Right cardiac atrium (tissue), 5 donors: Measurements from ENCODE around the gene NKAIN2. TPM values are rescaled to one million over a fixed set of nuclear protein-coding genes. Genes with fewer than 3 reads are reported as not detected.

ENCODE experiments used
- ATAC-seq, 2 donors: fragments of 200-7000 bp; cut with Tn5 transposase; one replicate each; pipeline versions ENCODE4 v1.8.0 to v1.9.1; 2020; ENCODE audit warnings: moderate library complexity in 2 of 2, mild to moderate bottlenecking in 1 of 2
- DNase-seq, 3 donors: peaks; one replicate each; pipeline ENCODE4 v3.0.0-alpha.2; 2020
- H3K27ac ChIP-seq: one replicate; pipeline ENCODE4 v1.5.1; 2013; ENCODE audit warnings: mild to moderate bottlenecking, low read length, control low read depth, moderate library complexity
- H3K27me3 ChIP-seq: one replicate; pipeline ENCODE4 v1.6.1; 2013; ENCODE audit not compliant: control insufficient read depth, insufficient read depth
- H3K4me1 ChIP-seq: one replicate; pipeline ENCODE4 v1.6.1; 2013; ENCODE audit warnings: low read length; ENCODE audit not compliant: control insufficient read depth, insufficient read depth
- H3K4me3 ChIP-seq: one replicate; pipeline ENCODE4 v1.5.1; 2013; ENCODE audit warnings: low read length, control low read depth
- H3K9me3 ChIP-seq: one replicate; pipeline ENCODE4 v1.6.1; 2013; ENCODE audit warnings: low read length; ENCODE audit not compliant: control insufficient read depth
- WGBS: extraction: QIAGEN DNeasy Blood & Tissue Kit; methylation state at CpG from one replicate; pipeline ENCODE4 v1.1.7; 2013; 5-methylcytosine and 5-hydroxymethylcytosine counted together
- intact Hi-C, 4 donors: fragments of 100-400 bp; cut with DNase I; formaldehyde crosslinking; loops; one replicate each; pipeline versions ENCODE4 v1.11.0 to v1.14.0; 2022 to 2023
- polyA plus RNA-seq: library from polyadenylated mRNA; stranded (reverse); fragments of 200-250 nt; gene quantifications from one replicate; pipeline ENCODE4 v1.2.3, GENCODE V29; 2013
- total RNA-seq, 4 donors: library from RNA; stranded (reverse); fragmentation: NEBNext Ultra II Directional; extraction: Animal tissue kit (Norgen Biotek cat#: 25700); gene quantifications; one replicate each; pipeline ENCODE4 v1.2.1, GENCODE V29; 2021
- donor health status: healthy with polysubstance abuse.
- donor health status: DM: no; HTN: yes; CAD: no.
- donor health status: DM: no; HTN: no; CAD: no.
- donor health status: DM: no; HTN: yes; CAD: no; lungs with severe emphysema.
- donor health status: DM: yes; HTN: yes; CAD: no.

Gene NKAIN2
- total and polyA plus RNA-seq, 5 donors: 1.3 to 2.7 (median 1.5) TPM

DNA sequence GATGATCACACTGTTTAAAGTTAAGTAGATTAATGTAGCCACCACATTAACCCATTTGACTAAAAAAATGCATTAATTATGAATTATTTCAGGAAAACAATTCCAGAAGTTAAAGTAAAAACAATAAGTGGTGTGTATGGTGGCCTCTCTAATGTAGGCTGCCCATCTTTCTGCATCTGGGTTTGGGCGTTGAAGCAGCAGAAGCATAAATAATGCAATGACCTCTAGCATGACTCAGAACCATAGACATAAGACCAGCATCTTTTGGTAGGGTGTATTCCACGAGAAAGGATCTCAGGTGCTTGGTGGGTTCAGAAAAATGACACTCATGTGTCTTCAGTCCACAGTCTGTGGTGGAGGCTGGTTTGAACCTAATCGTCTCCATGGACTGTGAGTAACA, 18.6 kb upstream of the NKAIN2 start:
- Histone ChIP-seq H3K27ac (no peak overlapping the region), H3K4me3 (no peak overlapping the region), H3K27me3 (peaks cover 2% of the 10 kb centered on the region), H3K9me3 (no peaks in the 10 kb centered on the region), H3K4me1 (no peaks in the 10 kb centered on the region)
- DNase-seq (no peak), ATAC-seq (no peak)
- intact Hi-C loops: no loop called here
- 80% methylated on average over 3 of the region's 3 CpGs for WGBS

DNA sequence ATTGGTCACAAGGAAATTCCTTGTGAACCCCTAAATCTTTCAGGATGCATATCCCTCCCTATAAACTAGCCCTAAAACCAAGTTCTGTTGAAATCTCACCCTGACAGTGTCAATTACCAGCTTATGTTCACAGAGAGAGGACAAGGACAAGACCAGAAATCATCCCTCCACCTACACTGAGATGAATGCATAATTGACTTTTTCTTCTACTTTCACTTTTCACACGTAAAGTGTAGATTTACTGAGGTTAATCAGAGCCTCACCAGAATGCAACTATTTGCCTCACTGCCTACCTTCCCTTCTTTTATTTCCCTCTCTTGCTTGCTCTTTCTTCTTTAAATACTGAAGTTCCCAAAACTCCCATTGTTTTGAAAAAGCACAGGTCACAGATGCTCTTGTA, 15.3 kb upstream of the NKAIN2 start:
- no peak overlapping the region for H3K4me3 ChIP-seq
- no peak overlapping the region for H3K27ac ChIP-seq
- ATAC-seq (no peak), DNase-seq (no peak)
- H3K27me3 ChIP-seq: peaks cover 2% of the 10 kb centered on the region
- no peaks in the 10 kb centered on the region for H3K9me3 ChIP-seq
- no peaks in the 10 kb centered on the region for H3K4me1 ChIP-seq
- 67% methylated on average over 1 of the region's 1 CpG for WGBS
- intact Hi-C loops: no loop called here

DNA sequence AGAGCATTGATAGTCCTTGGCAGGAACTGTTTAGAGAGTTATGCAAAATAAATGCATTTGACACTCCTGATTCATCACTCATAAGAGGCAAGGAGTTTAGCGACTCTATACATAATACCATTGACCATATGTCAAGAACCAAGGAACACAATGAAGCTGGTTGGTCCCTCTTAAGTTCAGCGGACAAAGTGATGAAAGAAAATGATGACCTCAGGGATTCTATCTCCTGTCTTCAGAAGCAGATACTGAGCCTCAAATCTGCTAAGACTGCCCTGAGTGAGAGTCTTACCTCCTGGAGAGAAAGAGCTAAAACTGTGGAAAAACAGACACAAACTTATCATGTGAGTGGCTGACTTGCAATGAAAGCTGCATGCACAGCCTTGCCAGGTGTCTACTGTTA, 9.5 kb upstream of the NKAIN2 start:
- intact Hi-C loops: no loop called here
- Histone ChIP-seq H3K27ac (no peak overlapping the region), H3K4me1 (no peaks in the 10 kb centered on the region), H3K4me3 (no peak overlapping the region), H3K9me3 (no peaks in the 10 kb centered on the region), H3K27me3 (no peaks in the 10 kb centered on the region)
- DNase-seq (no peak), ATAC-seq (no peak)
- WGBS: 95% methylated on average over 2 of the region's 2 CpGs

DNA sequence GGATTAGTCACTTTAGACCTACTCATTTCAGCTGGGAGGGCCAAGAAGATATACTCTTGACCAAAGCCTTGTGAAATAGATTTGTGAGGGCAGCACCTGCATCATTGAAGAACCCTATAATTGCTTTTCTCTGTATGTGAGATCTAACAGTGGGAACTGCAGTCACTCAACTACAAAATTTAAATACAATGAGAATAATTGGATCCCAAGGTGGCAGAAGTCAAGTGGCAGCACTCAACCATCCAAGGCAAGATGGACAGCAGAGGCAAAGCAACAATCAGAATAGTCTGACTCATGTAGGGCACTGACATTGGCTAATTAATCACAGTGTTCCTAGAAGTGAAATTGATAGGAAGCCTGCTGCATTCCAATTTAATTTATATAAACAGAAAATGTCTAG, 8.9 kb upstream of the NKAIN2 start:
- intact Hi-C loops: no loop called here
- Histone ChIP-seq H3K27me3 (no peaks in the 10 kb centered on the region), H3K4me1 (no peaks in the 10 kb centered on the region), H3K9me3 (no peaks in the 10 kb centered on the region), H3K4me3 (no peak overlapping the region), H3K27ac (no peak overlapping the region)
- ATAC-seq: no peak
- no peak for DNase-seq

DNA sequence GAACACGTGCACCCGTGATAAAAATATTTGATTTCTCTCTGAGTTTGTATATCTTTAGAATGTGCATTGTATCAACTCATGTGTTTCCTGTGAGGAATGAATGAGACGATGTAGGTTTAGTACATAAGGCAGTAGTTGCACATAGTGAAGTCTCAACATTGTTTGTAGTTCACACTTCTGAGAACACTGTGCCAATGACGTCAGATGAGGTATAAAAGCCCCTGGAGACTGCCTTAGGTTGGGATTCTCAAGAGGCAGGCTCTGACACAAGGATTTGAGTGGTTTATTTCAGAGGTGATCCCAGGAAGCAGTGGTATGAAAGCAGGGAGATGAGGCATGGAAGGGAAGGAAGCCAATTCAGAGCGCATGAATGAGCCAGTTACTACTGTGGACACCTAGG, 2.6 kb upstream of the NKAIN2 start:
- intact Hi-C loops: loop anchor here in 1 of 4 donors (10.0 kb wide), 1 partner anchor 164 kb away; no protein-coding TSS in a partner anchor
- no peak for ATAC-seq
- H3K4me3 ChIP-seq: no peak overlapping the region
- WGBS: 64% methylated on average over 5 of the region's 5 CpGs
- no peak overlapping the region for H3K27ac ChIP-seq
- no peaks in the 10 kb centered on the region for H3K27me3 ChIP-seq
- no peak for DNase-seq
- no peaks in the 10 kb centered on the region for H3K4me1 ChIP-seq
- H3K9me3 ChIP-seq: no peaks in the 10 kb centered on the region

DNA sequence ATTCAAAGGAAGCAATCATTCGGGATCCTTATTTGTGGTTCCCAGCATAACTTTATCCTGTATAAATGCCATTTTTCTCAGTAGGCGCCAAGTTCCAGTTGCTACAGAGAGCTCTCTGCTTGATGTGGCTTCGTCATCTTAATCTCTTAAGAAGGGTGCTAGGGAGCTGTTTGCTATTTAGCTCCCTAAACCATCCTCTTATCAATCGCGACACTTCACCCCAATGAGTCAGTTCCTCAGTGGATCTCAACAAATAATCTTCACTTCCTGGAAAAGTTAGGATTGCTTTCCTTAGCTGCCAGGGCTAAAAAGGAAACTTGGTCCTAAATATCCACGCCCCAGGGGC, 1.3 kb upstream of the NKAIN2 start:
- Histone ChIP-seq H3K27me3 (no peaks in the 10 kb centered on the region), H3K27ac (no peak overlapping the region), H3K9me3 (no peaks in the 10 kb centered on the region), H3K4me1 (no peaks in the 10 kb centered on the region), H3K4me3 (peak overlapping the region; percentile 74)
- DNase-seq (no peak), ATAC-seq (peak; percentile 16 to 42)
- WGBS: 16% methylated on average over 6 of the region's 6 CpGs
- intact Hi-C loops: loop anchor here in 1 of 4 donors (10.0 kb wide), 1 partner anchor 162 kb away; no protein-coding TSS in a partner anchor

DNA sequence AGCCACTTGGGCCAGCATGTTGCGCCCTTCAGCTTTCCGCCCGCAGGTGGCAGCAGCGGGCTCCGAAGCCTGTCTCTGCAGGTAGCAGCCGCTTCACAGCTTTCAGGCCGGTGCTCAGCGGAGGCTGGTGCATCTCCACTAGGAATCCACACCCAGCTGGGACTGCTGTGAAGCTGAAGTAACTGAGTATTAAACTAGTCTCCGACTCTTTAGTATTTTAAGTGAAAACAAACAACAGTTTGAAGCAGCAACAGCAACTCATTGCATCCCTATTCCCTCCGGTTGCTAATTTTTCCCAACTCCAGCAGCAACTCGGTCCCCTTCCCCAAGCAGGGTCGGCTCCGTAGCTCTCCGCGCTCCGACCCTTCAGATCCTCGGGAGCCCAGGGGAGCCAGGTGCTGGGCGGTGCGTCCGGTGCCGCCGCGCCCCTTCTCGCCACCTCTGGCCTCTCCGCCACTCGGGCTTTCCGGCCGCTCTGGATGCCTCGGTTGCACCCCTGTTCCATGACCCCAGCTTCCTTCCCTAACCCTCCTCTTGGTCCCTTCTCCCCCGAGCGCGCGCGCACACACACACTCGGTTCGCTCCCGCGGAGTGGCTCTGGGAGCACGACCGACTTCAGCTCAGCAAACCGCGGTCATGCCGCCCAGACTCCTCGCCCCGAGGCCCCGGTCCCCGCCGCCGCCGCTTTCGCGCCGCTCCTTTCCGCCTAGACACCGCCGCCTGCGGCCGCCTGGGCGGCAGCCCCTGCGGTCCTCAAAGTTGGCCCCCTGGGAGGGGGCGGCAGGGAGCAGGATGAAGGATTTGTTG, 765 bp upstream of the NKAIN2 start:
- no peaks in the 10 kb centered on the region for H3K9me3 ChIP-seq
- ATAC-seq (peak; percentile 96), DNase-seq (peak; percentile 73 to 92 (median 89))
- intact Hi-C loops: loop anchor here in 1 of 4 donors (10.0 kb wide), 1 partner anchor 162 kb away; no protein-coding TSS in a partner anchor
- no peaks in the 10 kb centered on the region for H3K27me3 ChIP-seq
- no peaks in the 10 kb centered on the region for H3K4me1 ChIP-seq
- WGBS: under 1% methylated on average over 61 of the region's 61 CpGs
- H3K27ac ChIP-seq: no peak overlapping the region
- H3K4me3 ChIP-seq: peak overlapping the region; percentile 74

DNA sequence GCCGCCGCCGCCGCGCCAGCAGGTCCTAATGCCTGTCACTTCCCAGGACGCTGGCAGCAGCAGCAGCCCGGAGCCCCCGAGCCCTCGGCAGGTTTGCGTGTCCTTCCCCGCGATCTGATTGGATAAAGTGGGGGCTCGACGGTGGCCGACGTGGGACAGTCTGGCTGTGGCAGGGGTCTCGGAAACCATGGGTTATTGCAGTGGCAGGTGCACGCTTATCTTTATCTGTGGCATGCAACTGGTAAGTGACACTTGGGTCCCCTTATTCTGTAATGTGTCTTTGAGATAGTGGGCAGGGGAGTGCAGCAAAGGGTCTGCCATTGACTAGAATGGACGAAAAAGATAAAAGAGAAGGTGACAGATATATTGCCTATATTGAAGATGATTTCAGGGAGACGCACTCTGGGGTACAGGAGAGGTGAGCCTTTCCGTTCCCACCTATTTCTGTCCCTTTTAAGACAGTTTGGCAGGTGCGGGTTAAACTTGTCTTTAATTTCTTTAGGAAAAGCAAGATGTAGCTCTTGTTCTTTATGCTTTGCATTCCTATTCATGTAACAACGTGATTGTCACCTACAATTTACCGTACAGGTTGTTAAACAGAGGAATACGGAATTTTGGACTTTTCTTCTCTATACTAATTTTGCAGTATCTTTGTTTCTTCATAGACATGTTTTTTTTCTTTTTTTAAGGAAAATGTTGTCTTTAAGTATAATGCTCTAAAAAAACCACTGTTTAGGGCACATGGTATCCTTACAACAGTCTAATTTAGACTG, 535 bp downstream of the NKAIN2 start:
- Histone ChIP-seq H3K4me1 (no peaks in the 10 kb centered on the region), H3K4me3 (peak overlapping the region; percentile 74), H3K27me3 (no peaks in the 10 kb centered on the region), H3K9me3 (no peaks in the 10 kb centered on the region), H3K27ac (no peak overlapping the region)
- 5% methylated on average over 25 of the region's 25 CpGs for WGBS
- ATAC-seq (peak in 1 of 2 donors; percentile 39), DNase-seq (peak; percentile 32 to 73 (median 47))
- intact Hi-C loops: loop anchor here in 1 of 4 donors (10.0 kb wide), 1 partner anchor 161 kb away; no protein-coding TSS in a partner anchor

DNA sequence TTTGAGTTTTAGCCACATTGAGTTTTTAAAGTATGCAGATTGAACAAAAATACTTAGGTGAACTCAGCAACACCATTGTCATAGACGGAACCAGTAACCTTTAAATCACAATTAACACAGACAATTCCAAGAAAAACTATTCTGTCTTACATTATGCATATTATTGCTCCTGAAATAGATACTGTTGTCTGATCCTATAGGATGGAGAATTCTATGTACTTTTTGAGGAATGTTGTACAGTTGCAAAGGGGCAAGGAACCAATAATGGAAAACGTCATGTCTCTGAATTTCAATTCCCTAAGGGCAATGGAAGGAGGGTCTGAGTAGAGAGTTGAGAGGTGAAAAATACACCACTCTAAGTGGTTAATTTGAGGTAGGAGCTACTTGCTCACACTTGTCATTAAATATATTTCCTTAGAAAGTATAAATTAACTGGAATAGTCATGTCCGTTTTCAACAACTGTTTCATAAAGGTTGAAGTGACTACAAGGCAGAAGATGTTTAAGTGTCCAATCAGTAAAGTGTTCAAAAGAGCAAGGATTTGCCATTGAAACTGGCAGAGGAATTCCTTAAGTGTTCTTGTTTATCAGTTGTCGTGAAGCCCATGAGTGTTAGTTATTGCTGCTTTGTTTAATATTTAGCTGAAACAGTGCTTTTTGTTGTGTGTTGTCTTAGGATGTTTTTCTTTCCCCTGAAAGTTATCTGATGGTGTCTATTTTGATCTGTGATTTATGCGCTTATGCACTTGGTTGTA, 1.3 kb downstream of the NKAIN2 start:
- ATAC-seq (no peak), DNase-seq (no peak)
- Histone ChIP-seq H3K27ac (no peak overlapping the region), H3K4me1 (no peaks in the 10 kb centered on the region), H3K27me3 (no peaks in the 10 kb centered on the region), H3K9me3 (no peaks in the 10 kb centered on the region), H3K4me3 (no peak overlapping the region)
- intact Hi-C loops: loop anchor here in 1 of 4 donors (10.0 kb wide), 1 partner anchor 160 kb away; no protein-coding TSS in a partner anchor
- WGBS: 47% methylated on average over 5 of the region's 5 CpGs

DNA sequence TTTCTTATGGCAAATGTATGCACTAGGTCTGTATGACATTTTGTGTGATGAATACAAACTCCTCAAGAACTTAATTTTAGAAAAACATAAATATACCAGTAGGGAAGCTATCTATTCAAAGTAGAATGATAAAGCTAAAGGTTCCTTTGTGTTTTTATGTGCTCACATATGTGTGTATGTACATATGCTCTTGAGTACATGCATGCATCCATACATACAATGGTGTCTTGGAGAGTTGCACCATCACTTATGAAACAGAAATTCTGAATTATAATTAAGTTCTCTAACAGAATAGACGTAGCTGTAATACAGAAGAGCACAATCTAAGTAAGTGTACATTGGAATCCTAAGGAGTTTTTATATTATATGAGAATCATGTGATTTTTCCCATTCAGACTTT, 2.3 kb downstream of the NKAIN2 start:
- Histone ChIP-seq H3K27ac (no peak overlapping the region), H3K4me1 (no peaks in the 10 kb centered on the region), H3K27me3 (no peaks in the 10 kb centered on the region), H3K9me3 (no peaks in the 10 kb centered on the region), H3K4me3 (no peak overlapping the region)
- ATAC-seq: no peak
- 55% methylated on average over 1 of the region's 1 CpG for WGBS
- no peak for DNase-seq
- intact Hi-C loops: loop anchor here in 1 of 4 donors (10.0 kb wide), 1 partner anchor 159 kb away; no protein-coding TSS in a partner anchor
